ENCODE measurements around the gene DDX1. TPM values are rescaled to one million over a fixed set of nuclear protein-coding genes. Genes with fewer than 3 reads are reported as not detected.

DDX1 gene
- total RNA-seq, 1 donor from 2014 or later: 48.1 TPM

DNA sequence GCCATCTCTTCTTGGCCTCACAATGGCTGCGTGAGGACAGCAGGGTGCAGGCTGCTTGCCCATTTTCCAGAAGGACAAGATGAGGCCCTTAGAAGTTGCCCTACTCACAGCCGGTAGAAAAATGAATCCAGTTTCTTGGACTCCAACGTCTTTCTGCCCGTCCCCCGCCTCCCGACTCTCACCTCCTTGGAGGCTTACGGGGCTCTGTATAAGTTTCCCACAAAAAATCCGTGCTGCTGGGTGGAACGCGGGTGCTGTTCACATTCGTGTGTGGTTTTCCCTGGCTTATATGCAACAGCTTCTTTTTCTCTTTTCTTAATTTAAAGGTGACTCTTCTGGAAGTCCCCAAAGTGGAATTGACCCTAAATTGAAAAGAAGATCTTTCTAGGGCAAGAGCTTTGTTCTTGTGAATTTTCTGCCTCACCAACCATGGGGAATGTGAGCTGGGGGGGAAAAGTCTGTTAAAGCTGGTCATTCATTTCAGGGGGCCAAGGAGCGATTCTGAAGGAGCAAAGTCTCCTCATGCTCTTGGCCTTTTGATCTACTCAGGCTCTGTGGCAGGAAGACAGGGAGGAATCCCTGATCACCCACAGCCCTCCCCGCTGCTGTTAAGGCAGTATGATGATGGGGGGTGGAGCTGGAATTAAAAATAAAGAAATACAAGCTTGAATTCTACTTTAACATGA is 51.3 kb downstream of the DDX1 start:
- no peaks in the 10 kb centered on the region for H3K27me3 ChIP-seq
- no peaks in the 10 kb centered on the region for H3K4me1 ChIP-seq
- no peak overlapping the region for H3K4me3 ChIP-seq
- no peaks in the 10 kb centered on the region for H3K9me3 ChIP-seq
- no peak for DNase-seq (ENCODE audit: extremely low spot score in 2 of 2)
- no peaks in the 10 kb centered on the region for H3K36me3 ChIP-seq
- no peak for TF ChIP-seq CTCF (IDR thresholded peaks at IDR 0.05)
- no peak for TF ChIP-seq POLR2A (IDR thresholded peaks at IDR 0.05)
- TF ChIP-seq POLR2AphosphoS5 (IDR thresholded peaks at IDR 0.05; ENCODE audit: insufficient read depth in 1 of 2, low read depth in 1 of 2): no peak
- intact Hi-C loops (cut with DNase I): no loop called here
- no peak overlapping the region for H3K27ac ChIP-seq

GRCh38 chr2:15643791-15644585 is 52.3 kb downstream of the DDX1 start:
- H3K4me1 ChIP-seq: no peaks in the 10 kb centered on the region
- H3K9me3 ChIP-seq: no peaks in the 10 kb centered on the region
- no peak overlapping the region for H3K27ac ChIP-seq
- H3K27me3 ChIP-seq: no peaks in the 10 kb centered on the region
- TF ChIP-seq POLR2A (IDR thresholded peaks at IDR 0.05) (no peak), POLR2AphosphoS5 (IDR thresholded peaks at IDR 0.05; ENCODE audit: insufficient read depth in 1 of 2, low read depth in 1 of 2) (no peak), CTCF (IDR thresholded peaks at IDR 0.05) (no peak)
- intact Hi-C loops (cut with DNase I): no loop called here
- no peaks in the 10 kb centered on the region for H3K36me3 ChIP-seq
- no peak for DNase-seq (ENCODE audit: extremely low spot score in 2 of 2)
- no peak overlapping the region for H3K4me3 ChIP-seq

DNA sequence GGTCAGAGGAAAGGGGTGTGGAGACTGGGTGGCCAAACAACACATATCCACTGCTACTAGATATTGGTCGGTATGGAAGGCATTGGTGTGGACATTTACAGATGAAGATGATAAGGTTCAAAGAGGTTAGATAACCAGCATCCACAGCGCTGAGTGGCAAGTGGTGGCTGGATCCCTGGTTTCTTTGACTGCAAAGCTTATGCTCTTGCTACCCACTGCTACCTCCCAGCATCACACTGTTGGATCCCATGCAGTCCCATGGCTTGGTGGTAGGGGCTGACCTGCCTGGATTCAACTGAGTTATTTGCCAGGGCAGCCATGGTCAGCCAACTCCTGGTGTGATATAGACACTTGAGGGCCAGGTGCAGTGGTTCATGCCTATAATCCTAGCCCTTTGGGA is 53.6 kb downstream of the DDX1 start:
- DNase-seq (ENCODE audit: extremely low spot score in 2 of 2): peak in 1 of 2 donors; percentile 77
- TF ChIP-seq POLR2AphosphoS5 (IDR thresholded peaks at IDR 0.05; ENCODE audit: insufficient read depth in 1 of 2, low read depth in 1 of 2) (no peak), CTCF (IDR thresholded peaks at IDR 0.05) (no peak), POLR2A (IDR thresholded peaks at IDR 0.05) (no peak)
- H3K27ac ChIP-seq: no peak overlapping the region
- H3K27me3 ChIP-seq: no peaks in the 10 kb centered on the region
- intact Hi-C loops (cut with DNase I): no loop called here
- H3K9me3 ChIP-seq: no peaks in the 10 kb centered on the region
- no peak overlapping the region for H3K4me3 ChIP-seq
- no peaks in the 10 kb centered on the region for H3K36me3 ChIP-seq
- no peaks in the 10 kb centered on the region for H3K4me1 ChIP-seq

- TF ChIP-seq POLR2AphosphoS5 (IDR thresholded peaks at IDR 0.05; ENCODE audit: insufficient read depth in 1 of 2, low read depth in 1 of 2) (no peak), POLR2A (IDR thresholded peaks at IDR 0.05) (no peak), CTCF (IDR thresholded peaks at IDR 0.05) (no peak)
- DNase-seq (ENCODE audit: extremely low spot score in 2 of 2): peak in 1 of 2 donors; percentile 77
Observed at GRCh38 chr2:15645720-15646385, 54.2 kb downstream of the DDX1 start.

More at GRCh38 chr2:15645720-15646385, 54.2 kb downstream of the DDX1 start:
- intact Hi-C loops (cut with DNase I): no loop called here
- Histone ChIP-seq H3K27me3 (no peaks in the 10 kb centered on the region), H3K4me1 (no peaks in the 10 kb centered on the region), H3K27ac (no peak overlapping the region), H3K9me3 (no peaks in the 10 kb centered on the region), H3K4me3 (no peak overlapping the region), H3K36me3 (no peaks in the 10 kb centered on the region)
